HepG2 (cell line): ENCODE data around the gene TLR5. TPM values are rescaled to one million over a fixed set of nuclear protein-coding genes. Genes with fewer than 3 reads are reported as not detected.

Experiments
- BCL6 ChIP-seq: IDR thresholded peaks from 2 replicates; pipeline ENCODE4 v1.6.1; 2016; ENCODE audit warnings: missing genetic modification reagents, missing compliant biosample characterization
- DNMT3B ChIP-seq: conservative IDR thresholded peaks from 2 replicates; pipeline ENCODE4 v1.6.1; 2016; ENCODE audit warnings: missing biosample characterization, control low read depth
- ELF3 ChIP-seq: IDR thresholded peaks from 2 replicates; pipeline ENCODE4 v1.6.1; 2016; ENCODE audit warnings: missing genetic modification reagents, missing compliant biosample characterization
- GLMP ChIP-seq: sonication (generic); formaldehyde crosslinking; IDR thresholded peaks from 2 replicates; pipeline ENCODE4 v1.9.0; 2021; ENCODE audit warnings: missing genetic modification reagents, mild to moderate bottlenecking, borderline replicate concordance
- HDAC2 ChIP-seq: sonication (generic); formaldehyde crosslinking; IDR thresholded peaks from 2 replicates; pipeline ENCODE4 v1.4.0; 2020; ENCODE audit warnings: missing genetic modification reagents
- HDAC6 ChIP-seq: fragments of 200-600 bp; sonication (generic); IDR thresholded peaks from 2 replicates; pipeline ENCODE4 v1.7.0; 2017; ENCODE audit warnings: mild to moderate bottlenecking, antibody characterized with exemption, low read length, low read depth
- NKX3-1 ChIP-seq: sonication (generic); formaldehyde crosslinking; IDR thresholded peaks from 2 replicates; pipeline ENCODE4 v1.5.0; 2020; ENCODE audit warnings: missing genetic modification reagents
- NR2F6 ChIP-seq, 2 experiments: IDR thresholded peaks; 2 replicates each; pipeline ENCODE4 v1.6.1; 2016; ENCODE audit warnings: antibody characterized with exemption in 1 of 2, mild to moderate bottlenecking in 1 of 2
- RAD51 ChIP-seq: fragments of 450-650 bp; IDR thresholded peaks from 2 replicates; pipeline ENCODE4 v1.6.1; 2016; ENCODE audit warnings: borderline replicate concordance
- ZBTB37 ChIP-seq: sonication (generic); formaldehyde crosslinking; IDR thresholded peaks from 2 replicates; pipeline ENCODE4 v1.4.0; 2020; ENCODE audit warnings: mild to moderate bottlenecking, missing genetic modification reagents
- ZFP36L1 ChIP-seq: sonication (generic); formaldehyde crosslinking; IDR thresholded peaks from 2 replicates; pipeline ENCODE4 v1.8.0; 2022; ENCODE audit warnings: mild to moderate bottlenecking, missing genetic modification reagents, moderate library complexity
- ZNF101 ChIP-seq: sonication (generic); formaldehyde crosslinking; IDR thresholded peaks from 2 replicates; pipeline ENCODE4 v1.4.0; 2020; ENCODE audit warnings: mild to moderate bottlenecking, low read depth, missing genetic modification reagents, borderline replicate concordance
- ZNF253 ChIP-seq: sonication (generic); formaldehyde crosslinking; IDR thresholded peaks from 2 replicates; pipeline ENCODE4 v1.8.0; 2022; ENCODE audit warnings: mild to moderate bottlenecking, missing genetic modification reagents, borderline replicate concordance
- ZNF282 ChIP-seq: fragments of 450-650 bp; IDR thresholded peaks from 2 replicates; pipeline ENCODE4 v1.6.1; 2018; ENCODE audit not compliant: partially characterized antibody
- ZNF784 ChIP-seq: sonication (generic); formaldehyde crosslinking; IDR thresholded peaks from 2 replicates; pipeline ENCODE4 v1.5.1; 2020; ENCODE audit warnings: missing genetic modification reagents, mild to moderate bottlenecking, borderline replicate concordance
- polyA plus RNA-seq, 8 experiments: library from polyadenylated mRNA; depleted of rRNA in 3 of 8; stranded (reverse) in 7 of 8; unstranded in 1 of 8; fragments of >200 nt; fragmentation: Illumina TruSeq in 4 of 8; extraction: Trizol in 4 of 8; gene quantifications; 2 replicates each; pipeline versions ENCODE4 v1.2.1 to v1.2.3, GENCODE V29; 2011 to 2016; ENCODE audit warnings: low read depth in 4 of 8, missing spikeins in 1 of 8, mixed read lengths in 1 of 8; ENCODE audit not compliant: insufficient read depth in 1 of 8
- total RNA-seq, 5 experiments: library from RNA; depleted of rRNA; stranded (reverse); fragments of >200 nt; fragmentation: Illumina TruSeq; extraction: Trizol; gene quantifications; 2 replicates each; pipeline ENCODE4 v1.2.3, GENCODE V29; 2016; ENCODE audit warnings: low read depth in 1 of 5
- TF ChIP-seq, protein P1 (sequence below): sonication (generic); formaldehyde crosslinking; IDR thresholded peaks from 2 replicates; pipeline ENCODE4 v1.5.1; 2020; ENCODE audit warnings: missing genetic modification reagents, mild to moderate bottlenecking, borderline replicate concordance
- TF ChIP-seq, protein P2 (sequence below): sonication (generic); formaldehyde crosslinking; IDR thresholded peaks from 2 replicates; pipeline ENCODE4 v1.4.0; 2020; ENCODE audit warnings: missing genetic modification reagents
- TF ChIP-seq, protein P3 (sequence below): sonication (generic); formaldehyde crosslinking; IDR thresholded peaks from 2 replicates; pipeline ENCODE4 v1.4.0; 2020; ENCODE audit warnings: missing genetic modification reagents
- TF ChIP-seq, protein P4 (sequence below): IDR thresholded peaks from 2 replicates; pipeline ENCODE4 v1.6.1; 2016; ENCODE audit warnings: mild to moderate bottlenecking
- TF ChIP-seq, protein P5 (sequence below), 2 experiments: sonication (generic) in 1 of 2; formaldehyde crosslinking in 1 of 2; IDR thresholded peaks; 2 replicates each; pipeline versions ENCODE4 v1.4.0 to v1.6.1; 2018 to 2020; ENCODE audit warnings: missing genetic modification reagents in 2 of 2, borderline replicate concordance in 1 of 2, low read depth in 1 of 2, mild to moderate bottlenecking in 1 of 2, missing biosample characterization in 1 of 2

Gene TLR5
- total and polyA plus RNA-seq, 2 of the 13 experiments (the other 11 are each of a cell fraction or from before 2014, with no cell fraction given) = not detected

- TF ChIP-seq NR2F6 (IDR thresholded peaks at IDR 0.05) (no peak; the same call in 1 of the 2 replicates), NR2F6 (CRISPR knock-in tag; IDR thresholded peaks at IDR 0.05) (peak; percentile 63; the same call in 1 of the 2 replicates), DNMT3B (CRISPR knock-in tag) (no peak), ZFP36L1 (CRISPR knock-in tag) (no peak), GLMP (CRISPR knock-in tag) (no peak), ZNF253 (no peak), ELF3 (CRISPR knock-in tag) (no peak), ZNF282 (no peak), ZNF101 (CRISPR knock-in tag) (no peak), BCL6 (peak; percentile 69), HDAC2 (0 out of 2 replicates have a peak, but pooled peaks have one; percentile 45), ZNF784 (CRISPR knock-in tag) (no peak), RAD51 (no peak), ZBTB37 (CRISPR knock-in tag) (no peak), NKX3-1 (no peak), HDAC6 (no peak)
- TF ChIP-seq, protein P1, sequence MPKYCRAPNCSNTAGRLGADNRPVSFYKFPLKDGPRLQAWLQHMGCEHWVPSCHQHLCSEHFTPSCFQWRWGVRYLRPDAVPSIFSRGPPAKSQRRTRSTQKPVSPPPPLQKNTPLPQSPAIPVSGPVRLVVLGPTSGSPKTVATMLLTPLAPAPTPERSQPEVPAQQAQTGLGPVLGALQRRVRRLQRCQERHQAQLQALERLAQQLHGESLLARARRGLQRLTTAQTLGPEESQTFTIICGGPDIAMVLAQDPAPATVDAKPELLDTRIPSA (CRISPR knock-in tag) = no peak
- TF ChIP-seq, protein P2, sequence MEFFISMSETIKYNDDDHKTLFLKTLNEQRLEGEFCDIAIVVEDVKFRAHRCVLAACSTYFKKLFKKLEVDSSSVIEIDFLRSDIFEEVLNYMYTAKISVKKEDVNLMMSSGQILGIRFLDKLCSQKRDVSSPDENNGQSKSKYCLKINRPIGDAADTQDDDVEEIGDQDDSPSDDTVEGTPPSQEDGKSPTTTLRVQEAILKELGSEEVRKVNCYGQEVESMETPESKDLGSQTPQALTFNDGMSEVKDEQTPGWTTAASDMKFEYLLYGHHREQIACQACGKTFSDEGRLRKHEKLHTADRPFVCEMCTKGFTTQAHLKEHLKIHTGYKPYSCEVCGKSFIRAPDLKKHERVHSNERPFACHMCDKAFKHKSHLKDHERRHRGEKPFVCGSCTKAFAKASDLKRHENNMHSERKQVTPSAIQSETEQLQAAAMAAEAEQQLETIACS = no peak
- TF ChIP-seq, protein P3, sequence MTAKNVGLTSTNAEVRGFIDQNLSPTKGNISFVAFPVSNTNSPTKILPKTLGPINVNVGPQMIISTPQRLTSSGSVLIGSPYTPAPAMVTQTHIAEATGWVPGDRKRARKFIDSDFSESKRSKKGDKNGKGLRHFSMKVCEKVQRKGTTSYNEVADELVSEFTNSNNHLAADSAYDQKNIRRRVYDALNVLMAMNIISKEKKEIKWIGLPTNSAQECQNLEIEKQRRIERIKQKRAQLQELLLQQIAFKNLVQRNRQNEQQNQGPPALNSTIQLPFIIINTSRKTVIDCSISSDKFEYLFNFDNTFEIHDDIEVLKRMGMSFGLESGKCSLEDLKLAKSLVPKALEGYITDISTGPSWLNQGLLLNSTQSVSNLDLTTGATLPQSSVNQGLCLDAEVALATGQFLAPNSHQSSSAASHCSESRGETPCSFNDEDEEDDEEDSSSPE = no peak
- TF ChIP-seq, protein P4, sequence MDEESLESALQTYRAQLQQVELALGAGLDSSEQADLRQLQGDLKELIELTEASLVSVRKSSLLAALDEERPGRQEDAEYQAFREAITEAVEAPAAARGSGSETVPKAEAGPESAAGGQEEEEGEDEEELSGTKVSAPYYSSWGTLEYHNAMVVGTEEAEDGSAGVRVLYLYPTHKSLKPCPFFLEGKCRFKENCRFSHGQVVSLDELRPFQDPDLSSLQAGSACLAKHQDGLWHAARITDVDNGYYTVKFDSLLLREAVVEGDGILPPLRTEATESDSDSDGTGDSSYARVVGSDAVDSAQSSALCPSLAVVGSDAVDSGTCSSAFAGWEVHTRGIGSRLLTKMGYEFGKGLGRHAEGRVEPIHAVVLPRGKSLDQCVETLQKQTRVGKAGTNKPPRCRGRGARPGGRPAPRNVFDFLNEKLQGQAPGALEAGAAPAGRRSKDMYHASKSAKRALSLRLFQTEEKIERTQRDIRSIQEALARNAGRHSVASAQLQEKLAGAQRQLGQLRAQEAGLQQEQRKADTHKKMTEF = no peak
- TF ChIP-seq, protein P5, sequence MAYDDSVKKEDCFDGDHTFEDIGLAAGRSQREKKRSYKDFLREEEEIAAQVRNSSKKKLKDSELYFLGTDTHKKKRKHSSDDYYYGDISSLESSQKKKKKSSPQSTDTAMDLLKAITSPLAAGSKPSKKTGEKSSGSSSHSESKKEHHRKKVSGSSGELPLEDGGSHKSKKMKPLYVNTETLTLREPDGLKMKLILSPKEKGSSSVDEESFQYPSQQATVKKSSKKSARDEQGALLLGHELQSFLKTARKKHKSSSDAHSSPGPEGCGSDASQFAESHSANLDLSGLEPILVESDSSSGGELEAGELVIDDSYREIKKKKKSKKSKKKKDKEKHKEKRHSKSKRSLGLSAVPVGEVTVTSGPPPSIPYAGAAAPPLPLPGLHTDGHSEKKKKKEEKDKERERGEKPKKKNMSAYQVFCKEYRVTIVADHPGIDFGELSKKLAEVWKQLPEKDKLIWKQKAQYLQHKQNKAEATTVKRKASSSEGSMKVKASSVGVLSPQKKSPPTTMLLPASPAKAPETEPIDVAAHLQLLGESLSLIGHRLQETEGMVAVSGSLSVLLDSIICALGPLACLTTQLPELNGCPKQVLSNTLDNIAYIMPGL (CRISPR knock-in tag; IDR thresholded peaks at IDR 0.05; ENCODE audit: borderline replicate concordance in 1 of 2, low read depth in 1 of 2) = no peak
Measured at GRCh38 chr1:223109581-223110026, 33.4 kb downstream of the TLR5 start (continued).
